ENCODE measurements around the gene CCT3. TPM values are rescaled to one million over a fixed set of nuclear protein-coding genes. Genes with fewer than 3 reads are reported as not detected.
"Not testable (repeated sequence)": the region's sequence is repeated elsewhere in the genome, so short reads cannot be mapped to it uniquely, and the experiment has no call there.

CCT3 gene
- total RNA-seq, 1 donor from 2014 or later, result 504 TPM

- H3K4me1 Mint-ChIP-seq (ENCODE audit: low read depth), result no peaks in the 10 kb centered on the region
- DNase-seq (ENCODE audit: low spot score), result no peak
- H3K9me3 Mint-ChIP-seq, result no peaks in the 10 kb centered on the region
- intact Hi-C loops (cut with micrococcal nuclease), result no loop called here
- no peak overlapping the region for H3K27ac Mint-ChIP-seq
- no peak overlapping the region for H3K4me3 Mint-ChIP-seq (ENCODE audit: low read depth)
- no peaks in the 10 kb centered on the region for H3K36me3 Mint-ChIP-seq (ENCODE audit: low read depth)
- peaks cover 44% of the 10 kb centered on the region for H3K27me3 Mint-ChIP-seq (ENCODE audit: low read depth)
Observed at GRCh38 chr1:156365754-156366153, 27.7 kb upstream of the CCT3 start.

- Mint-ChIP-seq H3K27ac (no peak overlapping the region), H3K4me3 (ENCODE audit: low read depth) (no peak overlapping the region), H3K27me3 (ENCODE audit: low read depth) (peaks cover 48% of the 10 kb centered on the region), H3K36me3 (ENCODE audit: low read depth) (no peaks in the 10 kb centered on the region), H3K4me1 (ENCODE audit: low read depth) (peaks cover 4% of the 10 kb centered on the region), H3K9me3 (no peaks in the 10 kb centered on the region)
- intact Hi-C loops (cut with micrococcal nuclease), result no loop called here
- no peak for DNase-seq (ENCODE audit: low spot score)
Observed at GRCh38 chr1:156360534-156360933, 22.4 kb upstream of the CCT3 start.

GRCh38 chr1:156359973-156360372 lies 21.9 kb upstream of the CCT3 start:
- intact Hi-C loops (cut with micrococcal nuclease), result no loop called here

GRCh38 chr1:156359249-156359648 lies 21.2 kb upstream of the CCT3 start:
- intact Hi-C loops (cut with micrococcal nuclease), result no loop called here
- Mint-ChIP-seq H3K27ac (no peak overlapping the region), H3K27me3 (ENCODE audit: low read depth) (peaks cover 43% of the 10 kb centered on the region), H3K4me3 (ENCODE audit: low read depth) (no peak overlapping the region), H3K9me3 (no peaks in the 10 kb centered on the region), H3K36me3 (ENCODE audit: low read depth) (no peaks in the 10 kb centered on the region), H3K4me1 (ENCODE audit: low read depth) (peaks cover 4% of the 10 kb centered on the region)
- DNase-seq (ENCODE audit: low spot score), result no peak

More at GRCh38 chr1:156359973-156360372, 21.9 kb upstream of the CCT3 start:
- no peak overlapping the region for H3K4me3 Mint-ChIP-seq (ENCODE audit: low read depth)
- no peaks in the 10 kb centered on the region for H3K36me3 Mint-ChIP-seq (ENCODE audit: low read depth)
- H3K27ac Mint-ChIP-seq, result no peak overlapping the region
- H3K9me3 Mint-ChIP-seq, result no peaks in the 10 kb centered on the region
- H3K4me1 Mint-ChIP-seq (ENCODE audit: low read depth), result peaks cover 4% of the 10 kb centered on the region
- no peak for DNase-seq (ENCODE audit: low spot score)
- peaks cover 45% of the 10 kb centered on the region for H3K27me3 Mint-ChIP-seq (ENCODE audit: low read depth)

- intact Hi-C loops (cut with micrococcal nuclease), result no loop called here
- H3K36me3 Mint-ChIP-seq (ENCODE audit: low read depth), result no peaks in the 10 kb centered on the region
- peaks cover 46% of the 10 kb centered on the region for H3K27me3 Mint-ChIP-seq (ENCODE audit: low read depth)
- DNase-seq (ENCODE audit: low spot score), result no peak
- peaks cover 4% of the 10 kb centered on the region for H3K4me1 Mint-ChIP-seq (ENCODE audit: low read depth)
- no peaks in the 10 kb centered on the region for H3K9me3 Mint-ChIP-seq
- no peak overlapping the region for H3K27ac Mint-ChIP-seq
- H3K4me3 Mint-ChIP-seq (ENCODE audit: low read depth), result no peak overlapping the region
Observed at GRCh38 chr1:156358641-156359040, 20.5 kb upstream of the CCT3 start.

GRCh38 chr1:156357977-156358376 lies 19.9 kb upstream of the CCT3 start:
- H3K9me3 Mint-ChIP-seq, result no peaks in the 10 kb centered on the region
- peaks cover 44% of the 10 kb centered on the region for H3K27me3 Mint-ChIP-seq (ENCODE audit: low read depth)
- H3K4me3 Mint-ChIP-seq (ENCODE audit: low read depth), result no peak overlapping the region
- intact Hi-C loops (cut with micrococcal nuclease), result no loop called here
- H3K36me3 Mint-ChIP-seq (ENCODE audit: low read depth), result no peaks in the 10 kb centered on the region
- DNase-seq (ENCODE audit: low spot score), result no peak
- no peak overlapping the region for H3K27ac Mint-ChIP-seq
- peaks cover 4% of the 10 kb centered on the region for H3K4me1 Mint-ChIP-seq (ENCODE audit: low read depth)

- no peaks in the 10 kb centered on the region for H3K9me3 Mint-ChIP-seq
- no peaks in the 10 kb centered on the region for H3K36me3 Mint-ChIP-seq (ENCODE audit: low read depth)
- H3K4me3 Mint-ChIP-seq (ENCODE audit: low read depth), result no peak overlapping the region
- peak; percentile 61 for DNase-seq (ENCODE audit: low spot score)
- H3K27ac Mint-ChIP-seq, result no peak overlapping the region
- peaks cover 44% of the 10 kb centered on the region for H3K27me3 Mint-ChIP-seq (ENCODE audit: low read depth)
- intact Hi-C loops (cut with micrococcal nuclease), result no loop called here
- peaks cover 4% of the 10 kb centered on the region for H3K4me1 Mint-ChIP-seq (ENCODE audit: low read depth)
Observed at GRCh38 chr1:156356875-156357534, 18.9 kb upstream of the CCT3 start.

- H3K4me3 Mint-ChIP-seq (ENCODE audit: low read depth), result no peak overlapping the region
- peaks cover 46% of the 10 kb centered on the region for H3K27me3 Mint-ChIP-seq (ENCODE audit: low read depth)
- H3K4me1 Mint-ChIP-seq (ENCODE audit: low read depth), result peaks cover 4% of the 10 kb centered on the region
- DNase-seq (ENCODE audit: low spot score), result no peak
- H3K9me3 Mint-ChIP-seq, result no peaks in the 10 kb centered on the region
- H3K36me3 Mint-ChIP-seq (ENCODE audit: low read depth), result no peaks in the 10 kb centered on the region
- intact Hi-C loops (cut with micrococcal nuclease), result no loop called here
- H3K27ac Mint-ChIP-seq, result no peak overlapping the region
Observed at GRCh38 chr1:156356262-156356874, 18.3 kb upstream of the CCT3 start.

GRCh38 chr1:156352481-156352880 lies 14.4 kb upstream of the CCT3 start:
- H3K27me3 Mint-ChIP-seq (ENCODE audit: low read depth), result peaks cover 28% of the 10 kb centered on the region
- H3K4me3 Mint-ChIP-seq (ENCODE audit: low read depth); DNase-seq (ENCODE audit: low spot score); H3K36me3 Mint-ChIP-seq (ENCODE audit: low read depth); H3K9me3 Mint-ChIP-seq; H3K27ac Mint-ChIP-seq; intact Hi-C loops (cut with micrococcal nuclease); H3K4me1 Mint-ChIP-seq (ENCODE audit: low read depth): not testable (repeated sequence)

GRCh38 chr1:156347331-156347730 lies 9.2 kb upstream of the CCT3 start:
- H3K27me3 Mint-ChIP-seq (ENCODE audit: low read depth), result peaks cover 26% of the 10 kb centered on the region
- intact Hi-C loops (cut with micrococcal nuclease), result no loop called here
- no peak overlapping the region for H3K27ac Mint-ChIP-seq
- DNase-seq (ENCODE audit: low spot score), result no peak
- no peak overlapping the region for H3K4me3 Mint-ChIP-seq (ENCODE audit: low read depth)
- no peaks in the 10 kb centered on the region for H3K9me3 Mint-ChIP-seq
- no peaks in the 10 kb centered on the region for H3K36me3 Mint-ChIP-seq (ENCODE audit: low read depth)
- peaks cover 4% of the 10 kb centered on the region for H3K4me1 Mint-ChIP-seq (ENCODE audit: low read depth)

GRCh38 chr1:156346636-156347035 lies 8.5 kb upstream of the CCT3 start:
- H3K4me1 Mint-ChIP-seq (ENCODE audit: low read depth), result peaks cover 4% of the 10 kb centered on the region
- intact Hi-C loops (cut with micrococcal nuclease), result no loop called here

GRCh38 chr1:156346035-156346434 lies 7.9 kb upstream of the CCT3 start:
- H3K9me3 Mint-ChIP-seq; DNase-seq (ENCODE audit: low spot score); H3K4me3 Mint-ChIP-seq (ENCODE audit: low read depth); intact Hi-C loops (cut with micrococcal nuclease); H3K36me3 Mint-ChIP-seq (ENCODE audit: low read depth); H3K27ac Mint-ChIP-seq; H3K4me1 Mint-ChIP-seq (ENCODE audit: low read depth): not testable (repeated sequence)
- peaks cover 21% of the 10 kb centered on the region for H3K27me3 Mint-ChIP-seq (ENCODE audit: low read depth)

More at GRCh38 chr1:156346636-156347035, 8.5 kb upstream of the CCT3 start:
- DNase-seq (ENCODE audit: low spot score), result no peak
- H3K9me3 Mint-ChIP-seq, result no peaks in the 10 kb centered on the region
- no peaks in the 10 kb centered on the region for H3K36me3 Mint-ChIP-seq (ENCODE audit: low read depth)
- H3K27me3 Mint-ChIP-seq (ENCODE audit: low read depth), result peaks cover 26% of the 10 kb centered on the region
- no peak overlapping the region for H3K27ac Mint-ChIP-seq
- no peak overlapping the region for H3K4me3 Mint-ChIP-seq (ENCODE audit: low read depth)

GRCh38 chr1:156344409-156344808 lies 6.3 kb upstream of the CCT3 start:
- no peak for DNase-seq (ENCODE audit: low spot score)
- Mint-ChIP-seq H3K4me3 (ENCODE audit: low read depth) (no peak overlapping the region), H3K36me3 (ENCODE audit: low read depth) (no peaks in the 10 kb centered on the region), H3K27me3 (ENCODE audit: low read depth) (peaks cover 16% of the 10 kb centered on the region), H3K27ac (no peak overlapping the region), H3K9me3 (no peaks in the 10 kb centered on the region), H3K4me1 (ENCODE audit: low read depth) (no peaks in the 10 kb centered on the region)
- intact Hi-C loops (cut with micrococcal nuclease), result no loop called here

Measured in activated T-helper 2 cell treated with anti-CD3 and anti-CD28 coated beads, Interferon-gamma antibody, Interleukin-2, Interleukin-4, amounts not matched to agents 10 μg/mL and 5 μg/mL and 100 μg/mL, durations not matched to agents 14 hours and 24 hours and 36 hours (primary cell).